ENCODE results near the gene SERPINA12.

DNA sequence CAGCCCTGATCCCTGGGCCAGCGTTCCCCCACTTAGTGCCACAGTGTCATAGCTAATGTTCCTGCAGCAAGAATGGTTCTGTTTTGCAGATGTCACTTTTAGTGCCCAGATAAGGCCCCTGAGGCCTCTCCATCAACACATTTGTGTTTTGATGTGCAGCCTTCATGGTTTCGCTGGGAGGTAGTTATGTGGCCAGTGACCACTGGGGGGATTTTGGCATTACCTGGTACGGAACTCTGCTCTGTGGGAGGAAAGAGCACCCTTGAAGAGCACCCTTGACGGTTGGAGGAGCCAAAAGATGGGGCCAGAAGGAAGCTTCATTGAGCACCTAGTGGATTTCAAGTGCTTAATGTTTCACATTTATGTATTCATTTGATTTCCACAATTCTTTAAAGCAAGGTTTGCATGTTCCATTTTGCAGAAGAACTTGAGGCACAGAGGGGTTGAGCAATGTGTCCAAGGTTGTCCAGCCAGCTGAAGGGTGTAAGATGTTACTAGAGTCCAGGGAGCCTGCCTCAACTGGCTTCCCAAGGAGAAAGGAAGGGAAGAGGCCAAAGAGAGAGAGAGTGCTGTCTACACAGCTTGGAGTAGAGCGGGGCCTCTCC, 69.7 kb downstream of the SERPINA12 start:
- no peak for TF ChIP-seq TAF1 (IDR thresholded peaks at IDR 0.05; ENCODE audit: borderline replicate concordance, insufficient read depth, low read length)
- TF ChIP-seq SIN3A (IDR thresholded peaks at IDR 0.05; ENCODE audit: borderline replicate concordance, insufficient read depth, low read length): no peak
- TF ChIP-seq POLR2AphosphoS5 (IDR thresholded peaks at IDR 0.05; ENCODE audit: low read depth, low read length): no peak
- no peak for TF ChIP-seq REST (IDR thresholded peaks at IDR 0.05; ENCODE audit: insufficient read depth in 1 of 2, low read depth in 2 of 2, low read length in 2 of 2)
- no peak for TF ChIP-seq FOXP2 (optimal IDR thresholded peaks at IDR 0.05; ENCODE audit: borderline replicate concordance, extremely low read depth, extremely low read length, insufficient read depth)
